Spleen (tissue), 3 donors: ENCODE results near the gene GRN.

Experiments used
- POLR2A ChIP-seq, 3 donors: fragments of 450-650 bp; IDR thresholded peaks; one replicate each; pipeline ENCODE4 v1.5.1; 2017; ENCODE audit warnings: antibody characterized with exemption in 3 of 3, mild to moderate bottlenecking in 1 of 3
- POLR2AphosphoS5 ChIP-seq, 3 donors: sonication (generic); formaldehyde crosslinking; IDR thresholded peaks; one replicate each; pipeline ENCODE4 v1.5.1; 2017; ENCODE audit warnings: antibody characterized with exemption in 3 of 3

GRCh38 chr17:44314869-44315661 lies 30.0 kb upstream of the GRN start:
- TF ChIP-seq POLR2A (IDR thresholded peaks at IDR 0.05) = no peak
- no peak for TF ChIP-seq POLR2AphosphoS5 (IDR thresholded peaks at IDR 0.05)
